Gastrocnemius medialis (tissue), 4 donors: ENCODE measurements around the gene PRDM10.

ENCODE experiments used
- CTCF ChIP-seq, 5 experiments: fragments of 450-650 bp in 3 of 5; fragments of 200-600 bp in 2 of 5; sonication (generic) in 2 of 5; IDR thresholded peaks in 4 of 5; conservative IDR thresholded peaks in 1 of 5; 1 replicate in 4 of 5; 2 replicates in 1 of 5; pipeline ENCODE4 v1.5.1; 2016 to 2019; ENCODE audit warnings: antibody characterized with exemption in 5 of 5, mild to moderate bottlenecking in 3 of 5, moderate library complexity in 3 of 5
- POLR2A ChIP-seq, 2 donors: fragments of 450-650 bp; IDR thresholded peaks; one replicate each; pipeline ENCODE4 v1.6.1; 2017; ENCODE audit warnings: antibody characterized with exemption in 2 of 2, mild to moderate bottlenecking in 2 of 2, moderate library complexity in 2 of 2

- no peak for TF ChIP-seq POLR2A (IDR thresholded peaks at IDR 0.05)
- no peak for TF ChIP-seq CTCF (IDR thresholded peaks at IDR 0.05 in 4 of 5, conservative IDR thresholded peaks at IDR 0.05 in 1 of 5)
Measured at GRCh38 chr11:129946256-129946655, 56.4 kb downstream of the PRDM10 start.
